ENCODE measurements around the gene PRR3.

PRR3 gene

DNA sequence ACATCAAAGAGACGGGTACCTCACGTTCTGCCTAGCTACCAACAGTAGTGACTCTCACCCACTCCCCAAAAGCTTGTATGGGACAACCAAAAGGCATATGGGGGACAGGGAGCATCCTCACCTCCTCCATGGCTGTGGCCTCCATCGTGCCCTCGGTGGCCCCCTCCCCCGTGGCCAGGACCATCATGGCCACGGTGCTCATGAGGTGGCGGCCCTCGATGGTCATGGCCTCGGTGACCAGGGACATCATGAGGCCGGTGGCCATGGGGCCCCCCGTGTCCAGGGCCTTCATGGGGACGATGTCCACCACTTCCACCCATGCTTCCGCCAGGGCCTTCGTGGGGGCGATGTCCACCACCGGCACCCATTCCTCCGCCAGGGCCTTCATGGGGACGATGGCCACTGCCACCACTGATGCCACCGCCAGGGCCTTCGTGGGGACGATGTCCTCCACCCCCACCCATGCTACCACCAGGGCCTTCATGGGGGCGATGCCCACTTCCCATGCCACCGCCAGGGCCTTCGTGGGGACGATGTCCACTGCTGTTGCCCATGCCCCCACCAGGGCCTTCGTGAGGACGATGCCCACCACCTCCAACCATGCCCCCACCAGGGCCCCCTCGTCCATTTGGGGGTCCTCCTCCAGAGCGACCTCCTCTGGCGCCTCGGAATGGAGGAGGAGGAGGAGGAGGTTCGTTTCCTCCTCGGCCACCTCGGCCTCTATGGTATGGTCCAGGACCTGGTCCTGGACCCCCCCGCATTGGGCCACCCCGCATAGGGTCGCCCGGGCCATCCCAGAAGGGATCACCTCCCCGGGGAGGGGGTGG, 44.9 kb downstream of the PRR3 start:
- Histone ChIP-seq H4K20me1 (ENCODE audit: control insufficient read depth, insufficient read depth, low read depth, low read length) (no peaks in the 10 kb centered on the region), H3K9me3 (ENCODE audit: control insufficient read depth, insufficient read depth, low read length) (no peaks in the 10 kb centered on the region), H3K79me2 (ENCODE audit: control insufficient read depth, low read length) (no peaks in the 10 kb centered on the region), H3K4me2 (ENCODE audit: low read length) (no peak overlapping the region), H3K27ac (ENCODE audit: low read depth, low read length) (no peak overlapping the region), H3K9me2 (replicated peaks; ENCODE audit: control insufficient read depth, low read length) (no peaks in the 10 kb centered on the region), H3K36me3 (ENCODE audit: control insufficient read depth, low read length) (peaks cover 78% of the 10 kb centered on the region), H3F3A (ENCODE audit: control insufficient read depth, insufficient read depth) (peaks cover 25% of the 10 kb centered on the region), H3K4me1 (ENCODE audit: control insufficient read depth, low read length) (no peaks in the 10 kb centered on the region), H3K4me3 (ENCODE audit: low read length) (no peak overlapping the region), H3K27me3 (ENCODE audit: control insufficient read depth, low read length) (no peaks in the 10 kb centered on the region)
- TF ChIP-seq CTCF (IDR thresholded peaks at IDR 0.05; ENCODE audit: low read depth, low read length, poor library complexity, severe bottlenecking) = no peak
- TF ChIP-seq EZH2phosphoT487 (IDR thresholded peaks at IDR 0.05; ENCODE audit: borderline replicate concordance, low read length) = no peak

DNA sequence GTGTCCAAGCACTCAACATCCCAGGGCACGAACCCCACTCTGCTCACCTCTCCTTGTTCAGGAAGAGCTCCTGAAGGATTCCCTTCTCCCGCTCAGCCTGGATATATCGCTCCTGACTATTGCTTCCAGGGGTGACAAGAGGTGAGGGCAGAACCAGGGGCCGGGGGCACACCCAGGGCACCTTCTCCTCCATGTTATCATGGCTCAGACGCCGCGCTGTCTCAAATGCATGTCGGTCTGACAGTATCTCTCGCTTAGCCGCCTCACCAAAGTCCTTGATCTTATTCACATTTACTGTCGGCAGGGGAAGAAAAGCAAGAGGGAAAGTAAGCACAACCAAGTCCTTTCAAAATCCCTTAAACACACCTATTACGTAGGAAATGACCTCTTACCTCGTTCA, 46.9 kb downstream of the PRR3 start:
- Histone ChIP-seq H3K36me3 (ENCODE audit: control insufficient read depth, low read length) (peaks cover 93% of the 10 kb centered on the region), H4K20me1 (ENCODE audit: control insufficient read depth, insufficient read depth, low read depth, low read length) (no peaks in the 10 kb centered on the region), H3F3A (ENCODE audit: control insufficient read depth, insufficient read depth) (peaks cover 26% of the 10 kb centered on the region), H3K4me3 (ENCODE audit: low read length) (no peak overlapping the region), H3K4me1 (ENCODE audit: control insufficient read depth, low read length) (no peaks in the 10 kb centered on the region), H3K27ac (ENCODE audit: low read depth, low read length) (no peak overlapping the region), H3K4me2 (ENCODE audit: low read length) (no peak overlapping the region), H3K27me3 (ENCODE audit: control insufficient read depth, low read length) (no peaks in the 10 kb centered on the region), H3K9me3 (ENCODE audit: control insufficient read depth, insufficient read depth, low read length) (no peaks in the 10 kb centered on the region), H3K79me2 (ENCODE audit: control insufficient read depth, low read length) (no peaks in the 10 kb centered on the region), H3K9me2 (replicated peaks; ENCODE audit: control insufficient read depth, low read length) (no peaks in the 10 kb centered on the region)
- TF ChIP-seq EZH2phosphoT487 (IDR thresholded peaks at IDR 0.05; ENCODE audit: borderline replicate concordance, low read length) (no peak), CTCF (IDR thresholded peaks at IDR 0.05; ENCODE audit: low read depth, low read length, poor library complexity, severe bottlenecking) (no peak)

DNA sequence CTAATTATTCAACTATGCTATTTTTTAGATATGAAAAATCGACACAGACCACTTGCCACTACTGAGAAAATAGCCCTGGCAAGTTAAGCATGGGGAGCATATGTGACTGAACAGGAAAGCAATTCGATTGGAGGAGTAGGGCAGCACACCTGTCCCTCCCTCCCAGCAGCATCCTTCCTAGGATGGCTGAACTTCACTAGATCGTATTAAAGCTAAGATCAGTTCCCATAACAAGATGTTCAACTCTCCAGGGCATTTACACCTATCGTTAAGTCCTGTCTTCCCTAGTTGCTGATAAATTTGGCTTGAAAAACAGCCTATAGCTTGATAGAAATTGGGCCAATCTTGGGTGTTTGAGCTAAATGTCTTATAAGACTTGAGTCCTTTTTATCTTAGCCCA, 53.0 kb downstream of the PRR3 start:
- H3K4me2 ChIP-seq (ENCODE audit: low read length) = no peak overlapping the region
- no peaks in the 10 kb centered on the region for H3K27me3 ChIP-seq (ENCODE audit: control insufficient read depth, low read length)
- peaks cover 93% of the 10 kb centered on the region for H3K36me3 ChIP-seq (ENCODE audit: control insufficient read depth, low read length)
- H3K27ac ChIP-seq (ENCODE audit: low read depth, low read length) = no peak overlapping the region
- TF ChIP-seq CTCF (IDR thresholded peaks at IDR 0.05; ENCODE audit: low read depth, low read length, poor library complexity, severe bottlenecking) = no peak
- no peak for TF ChIP-seq EZH2phosphoT487 (IDR thresholded peaks at IDR 0.05; ENCODE audit: borderline replicate concordance, low read length)
- no peaks in the 10 kb centered on the region for H3K9me2 ChIP-seq (replicated peaks; ENCODE audit: control insufficient read depth, low read length)
- H3K4me3 ChIP-seq (ENCODE audit: low read length) = no peak overlapping the region
- H3F3A ChIP-seq (ENCODE audit: control insufficient read depth, insufficient read depth) = peaks cover 27% of the 10 kb centered on the region
- H3K79me2 ChIP-seq (ENCODE audit: control insufficient read depth, low read length) = peaks cover 54% of the 10 kb centered on the region
- peaks cover 29% of the 10 kb centered on the region for H3K4me1 ChIP-seq (ENCODE audit: control insufficient read depth, low read length)
- H4K20me1 ChIP-seq (ENCODE audit: control insufficient read depth, insufficient read depth, low read depth, low read length) = peaks cover 16% of the 10 kb centered on the region
- H3K9me3 ChIP-seq (ENCODE audit: control insufficient read depth, insufficient read depth, low read length) = no peaks in the 10 kb centered on the region
